LNCaP clone FGC (cell line): ENCODE measurements around the gene NCK1.

ENCODE experiments used
- DNase-seq: peaks from one replicate; pipeline ENCODE4 v3.0.0-alpha.2; 2011; ENCODE audit warnings: low read depth
- H3K4me3 ChIP-seq: 2 replicates; pipeline ENCODE4 v1.5.1; 2011; ENCODE audit warnings: mild to moderate bottlenecking, low read depth, low read length, control low read depth
- CTCF ChIP-seq: IDR thresholded peaks from 2 replicates; pipeline ENCODE4 v1.5.1; 2012; ENCODE audit warnings: mild to moderate bottlenecking; ENCODE audit not compliant: control insufficient read depth, insufficient read depth; ENCODE audit errors: extremely low read depth

Gene NCK1

DNA sequence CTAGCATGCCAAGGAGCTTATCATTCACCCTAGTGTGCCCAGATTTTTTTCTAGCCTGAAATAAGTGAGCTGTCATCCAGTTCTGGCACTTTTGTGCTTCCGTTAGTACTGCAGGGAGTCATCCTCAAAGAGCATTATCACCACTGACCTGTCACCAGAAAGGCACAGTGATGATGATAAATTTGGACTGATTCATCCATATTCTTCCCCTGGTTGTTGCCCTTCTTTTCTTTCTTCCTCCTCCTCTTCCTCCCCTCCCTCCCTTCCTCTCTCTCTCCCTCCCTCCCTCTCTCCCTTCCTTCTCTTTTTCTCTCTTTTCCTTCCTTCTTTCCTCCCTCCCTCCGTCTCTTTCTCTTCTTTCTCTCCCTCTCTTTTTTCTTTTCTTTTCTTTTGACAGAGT is 21.8 kb upstream of the NCK1 start:
- TF ChIP-seq CTCF, result no peak
- DNase-seq, result no peak
- no peak overlapping the region for H3K4me3 ChIP-seq

DNA sequence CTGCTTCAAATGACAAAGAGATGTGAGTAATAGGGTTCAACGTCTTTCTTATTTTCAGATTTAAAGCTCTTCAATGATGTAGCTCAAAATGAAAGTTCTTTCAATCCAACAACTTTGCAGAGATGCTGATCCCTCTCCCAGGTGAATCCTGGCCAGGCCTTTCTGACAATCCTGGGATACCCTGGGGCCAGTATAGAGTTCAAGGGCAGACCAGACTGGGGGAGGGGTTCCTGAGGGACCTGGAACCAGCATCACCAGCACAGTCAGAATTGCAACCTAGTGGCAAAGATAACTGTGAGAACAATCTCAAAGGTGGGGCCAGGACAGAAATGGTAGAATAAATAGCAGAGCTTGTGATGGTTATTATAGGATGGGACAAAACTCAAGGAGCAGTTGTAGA is 19.7 kb upstream of the NCK1 start:
- DNase-seq, result no peak
- no peak for TF ChIP-seq CTCF
- H3K4me3 ChIP-seq, result no peak overlapping the region

GRCh38 chr3:136844724-136845123 is 17.3 kb upstream of the NCK1 start:
- H3K4me3 ChIP-seq, result no peak overlapping the region
- no peak for DNase-seq
- TF ChIP-seq CTCF, result no peak

- TF ChIP-seq CTCF, result no peak
- no peak for DNase-seq
- H3K4me3 ChIP-seq, result no peak overlapping the region
Measured at GRCh38 chr3:136852180-136852579, 9.8 kb upstream of the NCK1 start.

GRCh38 chr3:136856665-136857064 is 5.3 kb upstream of the NCK1 start:
- H3K4me3 ChIP-seq, result no peak overlapping the region
- DNase-seq, result no peak
- no peak for TF ChIP-seq CTCF

GRCh38 chr3:136858381-136858780 is 3.6 kb upstream of the NCK1 start:
- DNase-seq, result no peak
- TF ChIP-seq CTCF, result no peak
- no peak overlapping the region for H3K4me3 ChIP-seq

GRCh38 chr3:136860541-136860940 is 1.5 kb upstream of the NCK1 start:
- H3K4me3 ChIP-seq, result peak overlapping the region; percentile 86
- DNase-seq, result no peak
- no peak for TF ChIP-seq CTCF
